ENCODE results near the gene DNAJC1. TPM values are rescaled to one million over a fixed set of nuclear protein-coding genes. Genes with fewer than 3 reads are reported as not detected.

Gene DNAJC1
- total and polyA plus RNA-seq, 2 of the 8 experiments (the other 6 are each of a cell fraction or from before 2014, with no cell fraction given) = 6.8 to 14.8 TPM

DNA sequence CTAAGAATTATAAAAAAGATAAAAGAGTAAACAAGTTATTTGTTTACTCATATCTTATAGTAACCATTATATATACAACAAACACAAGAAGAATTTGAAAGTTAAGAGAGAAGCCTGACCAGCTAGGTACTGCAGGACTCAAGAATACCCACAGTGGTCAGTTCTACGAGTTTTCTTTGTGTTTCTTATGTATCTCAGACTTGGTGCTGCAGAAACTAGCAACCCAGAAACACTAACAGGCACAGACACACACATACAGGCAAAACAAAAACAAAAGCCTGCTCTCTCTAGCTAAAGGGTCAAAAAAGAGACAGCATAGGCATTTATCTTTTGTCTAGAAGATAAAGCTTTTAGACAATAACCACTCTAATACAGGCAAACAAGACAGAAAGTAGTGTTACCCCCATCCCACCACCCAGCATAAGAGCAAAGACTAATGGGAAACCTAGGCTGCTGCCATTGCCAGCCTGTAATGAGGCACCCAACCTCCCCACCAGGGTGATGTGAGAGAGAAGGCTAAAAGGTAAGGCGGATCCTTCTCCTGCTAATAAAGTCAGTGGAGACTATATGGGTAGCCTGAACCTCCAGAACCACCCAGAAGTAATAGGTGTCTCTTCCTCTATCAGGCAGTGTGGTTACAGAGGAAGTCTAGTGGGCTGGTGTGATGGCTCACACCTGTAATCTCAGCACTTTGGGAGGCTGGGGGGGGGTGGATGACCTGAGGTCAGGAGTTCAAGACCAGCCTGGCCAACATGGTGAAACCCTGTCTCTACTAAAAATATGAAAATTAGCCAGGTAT is 113.9 kb downstream of the DNAJC1 start (continued):
- TF ChIP-seq SIN3A (conservative IDR thresholded peaks at IDR 0.05 in 1 of 2, IDR thresholded peaks at IDR 0.05 in 1 of 2; ENCODE audit: low read depth in 1 of 2, low read length in 2 of 2) (no peak), FOSL1 (IDR thresholded peaks at IDR 0.05; ENCODE audit: insufficient read depth, low read depth, low read length) (no peak), CBX5 (IDR thresholded peaks at IDR 0.05; ENCODE audit: low read depth, low read length) (no peak), CBX8 (IDR thresholded peaks at IDR 0.05; ENCODE audit: borderline replicate concordance, low read depth, low read length) (no peak), ZNF274 (IDR thresholded peaks at IDR 0.05; ENCODE audit: borderline replicate concordance, extremely low read depth, low read length) (no peak), RBBP5 (IDR thresholded peaks at IDR 0.05; ENCODE audit: borderline replicate concordance, low read depth, low read length) (no peak), ASH2L (IDR thresholded peaks at IDR 0.05; ENCODE audit: low read length) (no peak)
- TF ChIP-seq, protein P1, sequence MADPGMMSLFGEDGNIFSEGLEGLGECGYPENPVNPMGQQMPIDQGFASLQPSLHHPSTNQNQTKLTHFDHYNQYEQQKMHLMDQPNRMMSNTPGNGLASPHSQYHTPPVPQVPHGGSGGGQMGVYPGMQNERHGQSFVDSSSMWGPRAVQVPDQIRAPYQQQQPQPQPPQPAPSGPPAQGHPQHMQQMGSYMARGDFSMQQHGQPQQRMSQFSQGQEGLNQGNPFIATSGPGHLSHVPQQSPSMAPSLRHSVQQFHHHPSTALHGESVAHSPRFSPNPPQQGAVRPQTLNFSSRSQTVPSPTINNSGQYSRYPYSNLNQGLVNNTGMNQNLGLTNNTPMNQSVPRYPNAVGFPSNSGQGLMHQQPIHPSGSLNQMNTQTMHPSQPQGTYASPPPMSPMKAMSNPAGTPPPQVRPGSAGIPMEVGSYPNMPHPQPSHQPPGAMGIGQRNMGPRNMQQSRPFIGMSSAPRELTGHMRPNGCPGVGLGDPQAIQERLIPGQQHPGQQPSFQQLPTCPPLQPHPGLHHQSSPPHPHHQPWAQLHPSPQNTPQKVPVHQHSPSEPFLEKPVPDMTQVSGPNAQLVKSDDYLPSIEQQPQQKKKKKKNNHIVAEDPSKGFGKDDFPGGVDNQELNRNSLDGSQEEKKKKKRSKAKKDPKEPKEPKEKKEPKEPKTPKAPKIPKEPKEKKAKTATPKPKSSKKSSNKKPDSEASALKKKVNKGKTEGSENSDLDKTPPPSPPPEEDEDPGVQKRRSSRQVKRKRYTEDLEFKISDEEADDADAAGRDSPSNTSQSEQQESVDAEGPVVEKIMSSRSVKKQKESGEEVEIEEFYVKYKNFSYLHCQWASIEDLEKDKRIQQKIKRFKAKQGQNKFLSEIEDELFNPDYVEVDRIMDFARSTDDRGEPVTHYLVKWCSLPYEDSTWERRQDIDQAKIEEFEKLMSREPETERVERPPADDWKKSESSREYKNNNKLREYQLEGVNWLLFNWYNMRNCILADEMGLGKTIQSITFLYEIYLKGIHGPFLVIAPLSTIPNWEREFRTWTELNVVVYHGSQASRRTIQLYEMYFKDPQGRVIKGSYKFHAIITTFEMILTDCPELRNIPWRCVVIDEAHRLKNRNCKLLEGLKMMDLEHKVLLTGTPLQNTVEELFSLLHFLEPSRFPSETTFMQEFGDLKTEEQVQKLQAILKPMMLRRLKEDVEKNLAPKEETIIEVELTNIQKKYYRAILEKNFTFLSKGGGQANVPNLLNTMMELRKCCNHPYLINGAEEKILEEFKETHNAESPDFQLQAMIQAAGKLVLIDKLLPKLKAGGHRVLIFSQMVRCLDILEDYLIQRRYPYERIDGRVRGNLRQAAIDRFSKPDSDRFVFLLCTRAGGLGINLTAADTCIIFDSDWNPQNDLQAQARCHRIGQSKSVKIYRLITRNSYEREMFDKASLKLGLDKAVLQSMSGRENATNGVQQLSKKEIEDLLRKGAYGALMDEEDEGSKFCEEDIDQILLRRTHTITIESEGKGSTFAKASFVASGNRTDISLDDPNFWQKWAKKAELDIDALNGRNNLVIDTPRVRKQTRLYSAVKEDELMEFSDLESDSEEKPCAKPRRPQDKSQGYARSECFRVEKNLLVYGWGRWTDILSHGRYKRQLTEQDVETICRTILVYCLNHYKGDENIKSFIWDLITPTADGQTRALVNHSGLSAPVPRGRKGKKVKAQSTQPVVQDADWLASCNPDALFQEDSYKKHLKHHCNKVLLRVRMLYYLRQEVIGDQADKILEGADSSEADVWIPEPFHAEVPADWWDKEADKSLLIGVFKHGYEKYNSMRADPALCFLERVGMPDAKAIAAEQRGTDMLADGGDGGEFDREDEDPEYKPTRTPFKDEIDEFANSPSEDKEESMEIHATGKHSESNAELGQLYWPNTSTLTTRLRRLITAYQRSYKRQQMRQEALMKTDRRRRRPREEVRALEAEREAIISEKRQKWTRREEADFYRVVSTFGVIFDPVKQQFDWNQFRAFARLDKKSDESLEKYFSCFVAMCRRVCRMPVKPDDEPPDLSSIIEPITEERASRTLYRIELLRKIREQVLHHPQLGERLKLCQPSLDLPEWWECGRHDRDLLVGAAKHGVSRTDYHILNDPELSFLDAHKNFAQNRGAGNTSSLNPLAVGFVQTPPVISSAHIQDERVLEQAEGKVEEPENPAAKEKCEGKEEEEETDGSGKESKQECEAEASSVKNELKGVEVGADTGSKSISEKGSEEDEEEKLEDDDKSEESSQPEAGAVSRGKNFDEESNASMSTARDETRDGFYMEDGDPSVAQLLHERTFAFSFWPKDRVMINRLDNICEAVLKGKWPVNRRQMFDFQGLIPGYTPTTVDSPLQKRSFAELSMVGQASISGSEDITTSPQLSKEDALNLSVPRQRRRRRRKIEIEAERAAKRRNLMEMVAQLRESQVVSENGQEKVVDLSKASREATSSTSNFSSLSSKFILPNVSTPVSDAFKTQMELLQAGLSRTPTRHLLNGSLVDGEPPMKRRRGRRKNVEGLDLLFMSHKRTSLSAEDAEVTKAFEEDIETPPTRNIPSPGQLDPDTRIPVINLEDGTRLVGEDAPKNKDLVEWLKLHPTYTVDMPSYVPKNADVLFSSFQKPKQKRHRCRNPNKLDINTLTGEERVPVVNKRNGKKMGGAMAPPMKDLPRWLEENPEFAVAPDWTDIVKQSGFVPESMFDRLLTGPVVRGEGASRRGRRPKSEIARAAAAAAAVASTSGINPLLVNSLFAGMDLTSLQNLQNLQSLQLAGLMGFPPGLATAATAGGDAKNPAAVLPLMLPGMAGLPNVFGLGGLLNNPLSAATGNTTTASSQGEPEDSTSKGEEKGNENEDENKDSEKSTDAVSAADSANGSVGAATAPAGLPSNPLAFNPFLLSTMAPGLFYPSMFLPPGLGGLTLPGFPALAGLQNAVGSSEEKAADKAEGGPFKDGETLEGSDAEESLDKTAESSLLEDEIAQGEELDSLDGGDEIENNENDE (IDR thresholded peaks at IDR 0.05; ENCODE audit: insufficient replicate concordance, low read length) = no peak
